Stimulated activated CD8-positive, alpha-beta memory T cell treated with anti-CD3 and anti-CD28 coated beads, Interleukin-7, amount 100 ng/mL, for 4 hours (primary cell): ENCODE data around the gene TYMP.
"Not testable (repeated sequence)": the region's sequence is repeated elsewhere in the genome, so short reads cannot be mapped to it uniquely, and the experiment has no call there.

Source experiments
- DNase-seq, 2 donors: peaks; one replicate each; pipeline ENCODE4 v3.0.0-alpha.2; 2020; ENCODE audit warnings: low read depth in 2 of 2

Gene TYMP

DNA sequence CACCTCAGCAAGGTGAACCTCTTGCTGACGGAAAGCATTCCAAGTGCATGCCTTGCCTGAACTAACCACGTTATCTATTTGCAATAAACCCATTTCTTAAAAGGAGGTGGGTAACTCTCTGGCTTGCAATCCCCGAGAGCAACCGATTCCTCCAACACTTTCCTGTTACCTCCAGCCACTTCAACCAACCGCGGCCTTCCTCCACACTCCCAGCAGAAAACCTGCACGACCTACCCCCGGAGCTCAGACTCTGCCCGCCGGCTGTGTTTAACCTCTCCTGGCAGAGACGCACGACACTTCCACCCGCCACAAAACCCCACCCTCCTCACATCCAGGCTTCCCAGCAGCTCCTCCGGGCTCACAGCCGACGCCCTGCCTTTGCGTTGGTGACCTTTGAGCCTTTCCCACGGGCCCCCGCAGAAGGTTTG, 5.1 kb downstream of the TYMP start:
- DNase-seq = no peak

- no peak for DNase-seq
These were observed 5.8 kb downstream of the TYMP start for GRCh38 chr22:50523806-50524675.

GRCh38 chr22:50523458-50523805, 6.4 kb downstream of the TYMP start:
- DNase-seq = no peak

DNA sequence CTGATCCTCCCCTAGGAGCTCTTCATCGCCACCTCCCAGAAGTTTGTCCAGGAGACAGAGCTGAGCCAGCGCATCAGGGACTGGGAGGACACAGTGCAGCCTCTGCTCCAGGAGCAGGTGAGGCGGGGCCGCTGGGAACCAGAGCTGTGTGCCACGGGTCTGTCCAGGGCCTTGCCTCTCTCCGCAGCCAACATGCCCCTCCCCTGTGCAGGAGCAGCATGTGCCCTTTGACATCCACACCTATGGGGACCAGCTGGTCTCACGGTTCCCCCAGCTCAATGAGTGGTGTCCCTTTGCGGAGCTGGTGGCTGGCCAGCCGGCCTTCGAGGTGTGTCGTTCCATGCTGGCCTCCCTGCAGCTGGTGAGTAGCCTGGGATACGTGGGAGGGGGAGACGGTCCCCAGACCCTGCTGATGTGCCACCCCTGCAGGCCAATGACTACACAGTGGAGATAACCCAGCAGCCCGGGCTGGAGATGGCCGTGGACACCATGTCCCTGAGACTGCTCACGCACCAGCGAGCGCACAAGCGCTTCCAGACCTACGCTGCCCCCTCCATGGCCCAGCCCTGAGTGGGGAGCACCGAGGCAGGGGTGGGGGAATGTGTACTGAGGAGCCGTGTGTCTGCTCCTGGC, 6.9 kb downstream of the TYMP start:
- no peak for DNase-seq

- DNase-seq = no peak
These were observed 7.5 kb downstream of the TYMP start for GRCh38 chr22:50522208-50522805.

GRCh38 chr22:50521710-50522109, 8.1 kb downstream of the TYMP start:
- DNase-seq = no peak

- no peak for DNase-seq
These were observed 8.9 kb downstream of the TYMP start for GRCh38 chr22:50520826-50521453.

- not testable (repeated sequence) for DNase-seq
These were observed 9.6 kb downstream of the TYMP start for GRCh38 chr22:50520184-50520583.

DNA sequence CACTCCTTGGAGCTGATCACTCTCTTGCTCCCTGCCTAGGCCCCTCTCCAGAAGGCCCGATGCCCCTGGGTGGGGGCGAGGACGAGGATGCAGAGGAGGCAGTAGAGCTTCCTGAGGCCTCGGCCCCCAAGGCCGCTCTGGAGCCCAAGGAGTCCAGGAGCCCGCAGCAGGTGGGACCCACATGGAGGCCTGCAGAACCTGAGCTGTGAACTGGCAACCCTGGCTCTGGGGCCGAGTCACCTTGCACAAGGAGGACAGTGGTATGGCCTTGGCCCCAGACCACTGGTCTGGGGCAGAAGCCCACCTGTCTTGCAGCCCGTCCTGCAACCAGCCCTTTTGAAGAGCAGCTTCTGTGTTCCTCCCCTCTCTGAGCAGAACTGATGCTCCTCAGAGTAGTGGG, 10.7 kb downstream of the TYMP start:
- DNase-seq = no peak

DNA sequence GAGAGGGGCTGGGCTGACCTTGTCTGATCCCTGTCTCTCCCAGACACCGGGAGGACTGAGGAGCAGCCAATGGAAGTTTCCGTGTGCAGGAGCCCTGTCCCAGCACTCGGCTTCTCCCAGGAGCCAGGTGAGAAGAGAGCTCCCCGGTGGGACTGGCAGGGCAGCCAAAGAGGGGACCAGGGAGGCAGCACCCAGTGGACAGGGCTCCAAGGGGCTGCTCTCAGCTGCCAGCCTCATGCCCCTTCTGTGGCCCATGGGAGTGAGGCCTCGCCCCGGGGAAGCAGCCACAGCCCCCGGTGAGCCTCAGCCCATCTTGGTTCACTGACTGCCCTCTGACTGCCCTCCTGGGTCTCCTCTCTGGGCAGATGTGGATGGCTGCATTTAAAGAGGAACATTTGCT, 11.2 kb downstream of the TYMP start:
- no peak for DNase-seq

DNA sequence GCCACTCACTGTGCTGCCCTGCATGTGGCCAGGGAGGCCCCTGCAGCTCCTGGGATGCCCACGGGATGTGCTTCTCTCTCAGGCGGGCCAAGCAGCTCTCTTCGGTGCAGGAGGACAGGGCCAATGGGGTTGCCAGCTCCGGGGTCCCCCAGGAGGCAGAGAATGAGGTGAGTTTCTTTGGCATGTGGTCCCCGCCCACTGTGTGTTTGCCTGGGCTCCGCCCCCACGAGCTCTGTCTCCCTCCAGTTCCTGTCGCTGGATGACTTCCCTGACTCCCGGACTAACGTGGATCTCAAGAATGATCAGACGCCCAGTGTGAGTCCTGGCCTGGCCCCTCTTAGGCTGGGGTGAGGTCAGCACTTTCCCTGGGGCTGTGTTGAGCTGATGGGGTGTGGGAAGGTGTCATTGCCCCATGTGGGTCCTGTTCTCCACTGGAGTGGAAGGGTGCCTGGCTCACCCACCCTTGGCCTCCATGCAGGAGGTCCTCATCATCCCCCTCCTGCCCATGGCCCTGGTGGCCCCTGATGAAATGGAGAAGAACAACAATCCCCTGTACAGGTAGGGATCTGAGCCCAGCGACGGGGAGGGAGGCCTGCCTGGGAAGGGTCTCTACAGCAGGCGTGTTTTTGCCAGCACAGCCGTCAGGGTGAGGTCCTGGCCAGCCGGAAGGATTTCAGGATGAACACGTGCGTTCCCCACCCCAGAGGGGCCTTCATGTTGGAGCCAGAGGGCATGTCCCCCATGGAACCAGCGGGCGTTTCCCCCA, 12.1 kb downstream of the TYMP start:
- DNase-seq = no peak

GRCh38 chr22:50516891-50517290, 12.9 kb downstream of the TYMP start:
- DNase-seq = no peak

DNA sequence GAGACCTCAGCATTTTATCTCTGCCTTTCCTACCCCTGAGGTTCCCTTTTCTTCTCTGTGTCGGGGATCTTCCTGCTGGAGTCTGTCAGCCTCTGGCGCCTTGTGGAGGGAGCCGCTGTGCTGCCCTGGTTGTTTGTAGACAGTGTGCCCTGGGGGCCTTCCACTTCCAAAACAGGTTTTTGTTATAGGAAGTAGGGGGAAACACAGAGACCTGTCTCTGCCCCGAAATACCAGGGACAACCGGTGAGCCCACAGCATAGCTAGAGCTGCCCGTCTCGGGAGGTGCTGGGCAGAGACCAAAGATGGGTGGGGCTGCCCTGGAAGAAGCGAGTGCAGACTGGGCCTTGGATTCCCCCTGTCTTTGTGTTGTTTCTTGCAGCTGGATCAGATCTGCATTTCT, 13.7 kb downstream of the TYMP start:
- no peak for DNase-seq

DNA sequence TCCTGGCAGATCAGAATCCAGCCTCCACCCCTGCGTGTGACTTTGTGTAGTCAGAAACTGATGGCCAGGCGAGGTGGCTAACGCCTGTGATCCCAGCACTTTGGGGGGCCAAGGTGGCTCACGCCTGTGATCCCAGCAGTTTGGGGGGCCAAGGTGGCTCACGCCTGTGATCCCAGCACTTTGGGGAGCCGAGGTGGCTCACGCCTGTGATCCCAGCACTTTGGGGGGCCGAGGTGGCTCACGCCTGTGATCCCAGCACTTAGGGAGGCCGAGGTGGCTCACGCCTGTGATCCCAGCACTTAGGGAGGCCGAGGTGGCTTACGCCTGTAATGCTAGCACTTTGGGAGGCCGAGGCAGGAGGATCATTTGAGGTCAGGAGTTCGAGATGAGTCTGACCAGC, 16.6 kb downstream of the TYMP start:
- no peak for DNase-seq

DNA sequence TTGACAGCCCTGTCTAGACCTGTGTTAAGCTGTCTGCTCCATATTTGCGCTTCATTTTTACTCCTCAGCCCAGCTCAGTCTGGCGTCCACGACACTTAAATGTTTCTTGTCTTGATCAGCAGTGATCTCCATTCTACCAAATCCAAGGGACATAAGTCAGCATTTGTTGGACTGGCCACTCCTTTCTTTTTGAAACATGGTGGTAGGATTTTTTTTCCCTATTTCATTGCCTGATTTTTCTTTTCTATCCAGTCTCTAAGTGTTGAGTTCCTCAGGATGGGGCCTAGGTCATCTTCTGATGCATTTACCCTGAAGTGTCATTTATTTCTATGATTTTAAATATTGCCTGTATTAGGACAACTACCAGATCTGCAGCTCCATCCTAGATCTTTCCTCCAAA, 20.9 kb downstream of the TYMP start:
- DNase-seq = no peak

DNA sequence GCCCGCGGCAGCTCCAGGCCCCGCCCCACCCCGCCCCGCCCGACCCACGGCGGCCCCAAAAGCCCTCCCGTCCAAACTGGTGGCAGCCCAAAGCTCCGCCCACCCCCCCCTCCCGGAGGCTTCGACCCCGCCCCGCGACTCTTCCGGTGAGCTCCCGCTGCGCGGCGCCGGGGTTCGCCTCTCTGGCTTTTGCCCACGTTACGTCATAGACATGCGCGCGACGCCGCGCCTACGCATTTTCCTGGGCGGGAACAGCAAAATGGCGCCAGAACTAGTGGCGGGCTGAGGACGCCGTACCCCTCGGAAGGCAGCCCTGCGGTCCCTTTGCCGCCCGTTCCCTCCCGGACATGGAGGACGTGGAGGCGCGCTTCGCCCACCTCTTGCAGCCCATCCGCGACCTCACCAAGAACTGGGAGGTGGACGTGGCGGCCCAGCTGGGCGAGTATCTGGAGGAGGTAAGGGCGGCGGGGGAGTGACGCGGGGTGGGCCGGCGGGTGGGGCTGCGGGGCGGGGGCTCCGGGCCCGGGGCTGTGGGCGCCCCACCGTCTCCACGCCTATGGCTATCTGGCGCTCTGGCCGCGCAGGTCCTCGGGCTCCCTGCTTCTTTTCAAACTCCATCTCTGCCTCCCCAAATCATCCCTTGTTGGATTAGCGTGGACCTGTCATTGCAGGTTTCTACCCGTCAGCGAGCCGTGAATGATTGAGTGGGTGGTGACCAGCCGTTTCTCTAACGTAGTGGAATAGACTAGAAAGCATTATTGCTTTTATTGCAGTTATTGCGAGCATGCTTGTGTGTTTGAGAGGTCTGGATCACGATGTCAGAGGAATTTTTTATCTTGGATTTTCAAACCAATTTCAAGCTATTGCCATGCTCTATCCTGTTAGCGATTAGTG, 21.6 kb downstream of the TYMP start, which contains the start of gene NCAPH2:
TSS of gene NCAPH2 (plus strand) at position 234 of the 894 bp plus-strand sequence. CDS start at position 348, 114 bp downstream.
- peak; percentile 96 for DNase-seq

DNA sequence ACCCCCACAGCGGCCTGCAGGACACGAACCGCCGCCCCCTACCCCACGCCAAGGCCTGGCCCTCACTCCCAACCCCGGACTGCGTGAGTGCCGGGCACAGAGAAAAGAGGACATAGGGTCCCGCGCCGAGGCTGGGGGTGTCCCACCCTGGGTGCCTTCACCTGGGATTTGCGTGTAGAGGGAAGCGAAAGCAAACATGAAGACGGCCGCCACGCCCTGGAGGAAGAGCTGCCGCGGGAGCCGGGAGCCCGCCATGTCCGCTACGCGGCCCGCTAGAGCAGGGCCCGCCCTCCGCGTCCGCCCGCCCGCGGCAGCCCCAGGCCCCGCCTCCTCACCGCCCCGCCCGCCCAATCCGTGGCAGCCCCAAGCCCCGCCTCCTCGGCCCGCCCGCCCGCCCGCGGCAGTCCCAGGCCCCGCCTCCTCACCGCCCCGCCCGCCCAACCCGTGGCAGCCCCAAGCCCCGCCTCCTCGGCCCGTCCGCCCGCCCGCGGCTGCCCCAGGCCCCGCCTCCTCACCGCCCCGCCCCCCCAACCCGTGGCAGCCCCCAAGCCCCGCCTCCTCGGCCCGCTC, 22.3 kb downstream of the TYMP start, which contains the start of gene LMF2:
TSS of gene LMF2 (minus strand) at position 282 of the 570 bp plus-strand sequence. CDS start at position 255, 27 bp downstream.
- peak; percentile 83 to 90 for DNase-seq

- DNase-seq = no peak
These were observed 23.0 kb downstream of the TYMP start for GRCh38 chr22:50506611-50507420.
